ENCODE measurements around the gene LAMTOR5.

DNA sequence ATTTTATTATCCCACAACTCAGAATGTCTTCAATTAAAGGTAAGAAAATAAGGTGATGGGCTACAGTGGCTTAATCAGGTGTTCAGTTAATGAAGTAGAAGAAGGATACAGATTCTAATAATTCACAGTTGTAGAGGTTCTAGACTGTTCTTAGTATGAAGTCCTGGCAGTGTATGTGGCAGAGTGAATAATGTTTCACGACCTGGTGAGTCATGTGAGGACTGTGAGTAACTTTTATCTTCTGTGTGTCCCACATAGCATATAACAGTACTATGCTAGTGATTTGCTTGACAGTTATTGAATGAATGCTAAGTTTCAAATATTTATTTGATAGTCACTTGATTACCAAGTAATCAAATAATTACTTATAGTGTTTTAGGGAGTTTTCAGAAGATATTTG is 36.7 kb downstream of the LAMTOR5 start:
- TF ChIP-seq CTCF (conservative IDR thresholded peaks at IDR 0.05; ENCODE audit: low read length) (no peak), EZH2phosphoT487 (IDR thresholded peaks at IDR 0.05; ENCODE audit: borderline replicate concordance, low read depth, low read length) (no peak)
